GM19193 (cell line): ENCODE measurements around the gene THEM5.

ENCODE experiments used
- POLR2A ChIP-seq: IDR thresholded peaks from 4 replicates; pipeline ENCODE4 v1.6.1; 2011; ENCODE audit not compliant: insufficient read depth, insufficient read length; ENCODE audit errors: extremely low read depth

THEM5 gene

DNA sequence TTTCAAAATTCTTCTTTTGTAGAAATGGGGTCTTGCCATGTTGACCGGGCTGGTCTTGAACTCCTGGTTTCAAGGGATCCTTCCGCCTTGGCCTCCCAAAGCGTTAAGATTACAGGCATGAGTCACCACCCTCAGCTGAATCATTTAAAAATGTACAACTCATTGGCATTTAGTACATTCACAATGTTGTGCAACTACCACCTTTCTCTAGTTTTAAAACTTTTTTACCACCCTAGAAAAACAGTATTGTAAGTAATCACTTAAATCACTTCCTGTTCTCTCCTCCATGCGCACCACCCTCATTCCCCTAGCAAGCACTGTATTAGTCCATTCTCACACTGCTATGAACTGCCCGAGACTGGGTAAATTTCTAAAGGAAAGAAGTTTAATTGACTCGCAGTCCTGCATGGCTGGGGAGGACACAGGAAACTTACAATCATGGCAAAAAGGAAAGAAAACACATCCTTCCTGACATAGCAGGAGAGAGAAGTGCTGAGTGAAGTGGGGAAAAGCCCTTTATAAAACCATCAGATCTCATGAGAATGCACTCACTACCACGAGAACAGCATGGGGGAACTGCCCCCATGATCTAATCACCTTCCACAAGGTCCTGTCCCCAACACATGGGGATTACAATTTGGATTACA, 14.4 kb upstream of the THEM5 start:
- TF ChIP-seq POLR2A = no peak

DNA sequence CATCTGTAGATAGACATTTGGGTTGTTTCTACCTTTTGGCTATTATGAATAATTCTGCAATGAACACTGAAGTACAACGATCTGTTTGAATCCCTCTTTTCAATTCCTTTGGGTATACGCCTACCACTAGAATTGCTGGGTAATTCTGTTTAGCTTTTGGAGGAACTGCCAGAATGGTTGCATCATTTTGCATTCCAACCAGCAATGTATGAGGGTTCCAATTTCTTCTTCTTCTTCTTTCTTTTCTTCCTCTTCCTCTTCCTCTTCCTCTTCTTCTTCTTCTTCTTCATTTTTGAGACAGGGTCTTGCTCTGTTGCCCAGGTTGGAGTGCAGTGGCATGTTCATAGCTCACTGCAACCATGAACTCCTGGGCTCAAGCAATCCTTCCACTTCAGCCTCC, 13.8 kb upstream of the THEM5 start:
- TF ChIP-seq POLR2A = no peak

- no peak for TF ChIP-seq POLR2A
Measured at GRCh38 chr1:151864411-151864810, 10.9 kb upstream of the THEM5 start.

DNA sequence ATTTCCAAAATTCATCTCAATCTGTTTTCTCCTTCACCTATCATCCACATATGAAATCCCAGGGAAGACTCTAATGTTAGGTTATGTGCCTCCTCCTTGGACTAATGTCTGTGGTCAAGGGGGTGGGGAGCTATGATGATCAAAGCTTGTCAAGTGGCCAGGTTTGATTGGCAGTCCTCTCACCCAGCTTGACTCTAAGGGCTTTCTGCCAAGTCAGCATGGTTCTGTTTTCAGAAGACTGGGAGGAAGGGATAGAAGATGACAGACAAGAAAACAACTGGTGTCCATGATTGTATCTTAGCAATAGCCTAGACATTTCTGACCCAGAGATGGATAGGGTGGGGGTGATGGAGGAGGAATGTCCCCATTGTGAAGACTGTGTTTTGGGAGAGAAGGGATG, 9.1 kb upstream of the THEM5 start:
- no peak for TF ChIP-seq POLR2A

GRCh38 chr1:151860504-151861187, 7.1 kb upstream of the THEM5 start:
- TF ChIP-seq POLR2A = no peak

- no peak for TF ChIP-seq POLR2A
Measured at GRCh38 chr1:151859891-151860293, 6.4 kb upstream of the THEM5 start.

DNA sequence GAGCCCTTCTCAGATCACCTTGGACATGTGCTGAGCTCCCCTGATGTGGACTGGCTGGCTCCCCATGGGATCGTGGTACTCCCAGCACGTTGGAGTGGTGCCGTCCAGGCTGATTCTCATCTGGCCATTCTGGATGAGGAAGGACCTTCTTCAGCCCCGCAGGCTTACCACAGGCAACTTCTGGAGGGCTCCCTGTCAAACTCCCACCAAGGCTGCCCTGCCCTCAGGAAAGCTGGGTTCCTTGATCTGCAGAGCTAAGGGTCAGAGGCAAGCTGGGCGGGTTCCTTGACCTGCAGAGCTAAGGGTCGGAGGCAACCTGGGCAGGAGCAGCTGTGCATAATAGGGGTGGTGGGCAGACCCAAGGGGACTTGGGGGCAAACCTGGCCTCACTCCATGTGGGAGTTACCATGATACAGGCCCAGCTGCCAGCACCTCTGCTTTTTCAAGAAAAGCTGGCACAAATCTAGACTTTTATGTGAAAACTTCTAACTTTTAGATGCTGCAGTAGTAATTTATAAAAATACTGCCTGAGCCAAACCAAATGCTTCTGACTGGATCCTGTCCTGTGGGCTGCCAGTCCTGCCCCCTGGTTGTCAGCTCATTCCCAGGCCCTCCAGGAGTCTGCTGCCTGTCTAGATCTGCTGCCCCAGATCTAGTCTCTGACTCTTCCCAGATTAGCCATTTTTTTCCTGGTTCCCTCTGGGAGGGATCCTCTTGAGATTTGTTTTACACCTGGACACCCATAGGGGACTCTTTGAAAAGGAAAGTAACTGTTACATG, 5.6 kb upstream of the THEM5 start:
- TF ChIP-seq POLR2A = no peak

DNA sequence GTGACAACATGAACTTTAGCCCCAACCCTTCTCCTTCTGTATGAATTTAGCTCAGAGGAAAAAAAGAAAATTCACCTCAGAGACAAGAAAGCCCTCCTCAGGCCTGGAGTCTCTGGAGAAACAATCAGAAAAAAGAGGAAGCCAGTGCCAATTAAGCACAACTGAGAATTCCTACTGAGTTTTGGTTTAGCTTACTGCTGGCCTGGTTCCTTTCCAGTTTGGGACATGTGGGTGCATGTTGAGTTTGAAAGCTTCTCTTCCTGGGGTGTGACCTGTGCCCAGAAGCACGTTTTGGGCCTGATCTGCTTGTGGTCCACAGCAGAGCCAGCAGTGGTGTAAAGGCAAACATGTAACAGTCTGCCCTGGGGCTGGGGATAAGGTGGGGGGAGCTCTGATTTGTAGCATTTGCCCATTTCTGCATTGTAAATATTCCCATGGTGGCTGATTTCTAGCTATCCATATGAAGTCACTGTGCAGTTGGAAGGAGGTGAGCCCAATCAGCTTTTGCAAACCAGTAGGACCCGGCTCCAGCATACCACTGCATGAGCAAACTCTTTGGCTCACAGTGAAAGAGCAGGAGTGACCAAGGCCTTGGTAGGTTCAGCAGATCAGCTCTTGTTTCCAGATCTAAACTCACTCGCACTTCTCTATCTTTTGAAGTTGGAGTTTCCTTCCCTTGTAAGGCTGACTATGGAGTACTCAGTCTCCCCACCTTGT, 4.7 kb upstream of the THEM5 start:
- no peak for TF ChIP-seq POLR2A

DNA sequence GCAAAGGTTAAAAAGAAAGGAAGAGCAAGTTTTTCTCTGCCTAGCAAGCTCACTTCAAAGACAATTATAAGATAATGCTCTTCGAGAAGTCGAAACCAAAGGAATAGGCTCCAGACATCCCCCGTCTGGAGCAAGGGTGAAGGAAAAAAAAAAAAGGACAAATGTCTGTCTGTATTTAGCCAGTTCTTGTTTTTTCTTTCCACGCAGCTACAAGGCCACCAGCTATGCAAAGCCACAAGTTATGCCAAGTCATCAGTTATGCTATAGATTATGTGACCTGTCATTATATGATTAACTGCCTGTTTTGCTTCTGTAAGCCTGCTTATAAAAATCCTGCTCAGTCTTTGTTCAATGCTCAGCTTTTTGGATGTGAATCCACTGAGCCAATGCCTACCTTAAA, 2.4 kb upstream of the THEM5 start:
- no peak for TF ChIP-seq POLR2A

- TF ChIP-seq POLR2A = no peak
Measured at GRCh38 chr1:151854658-151855057, 1.1 kb upstream of the THEM5 start.

GRCh38 chr1:151852733-151853132, 779 bp downstream of the THEM5 start:
- no peak for TF ChIP-seq POLR2A

DNA sequence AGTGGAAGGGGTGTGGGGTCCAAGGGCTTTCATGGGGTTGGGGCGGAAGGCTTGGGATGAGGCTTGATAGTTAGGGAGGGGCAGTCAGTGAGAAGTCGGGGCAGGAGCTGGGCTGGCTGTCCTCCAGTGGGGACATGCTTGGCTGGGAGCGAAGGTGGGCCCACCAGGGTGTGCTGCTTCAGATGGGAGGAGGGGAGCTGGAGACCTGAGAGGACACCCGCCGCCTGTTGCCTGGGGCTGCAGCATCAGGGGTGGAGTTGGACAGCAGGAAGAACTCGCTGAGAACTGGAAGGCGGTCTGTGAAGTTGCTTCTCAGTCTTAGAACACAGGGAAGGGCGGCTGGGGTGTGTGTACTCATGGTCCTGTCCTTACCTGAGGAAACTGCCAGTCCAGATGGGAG, 1.6 kb downstream of the THEM5 start:
- TF ChIP-seq POLR2A = no peak

DNA sequence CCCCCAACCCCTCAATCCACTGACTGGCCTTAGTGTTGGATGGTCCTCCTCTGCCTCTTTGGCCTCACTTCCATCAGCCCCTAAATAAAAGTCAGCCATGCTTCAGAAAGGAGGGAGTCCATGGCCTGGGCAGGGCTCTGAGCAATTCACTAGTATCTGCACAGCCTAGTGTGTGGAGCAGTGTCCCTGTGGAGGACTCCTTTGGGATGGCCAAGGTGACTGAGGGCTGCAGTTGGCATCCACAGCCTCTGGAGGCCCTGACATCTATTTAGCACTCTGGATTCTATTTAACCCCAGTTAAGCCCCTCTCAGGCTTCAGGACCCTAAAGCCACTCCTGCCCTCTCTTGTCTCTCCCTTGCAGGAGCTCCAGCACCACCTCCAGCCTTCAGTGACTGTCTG, 3.6 kb downstream of the THEM5 start:
- no peak for TF ChIP-seq POLR2A

DNA sequence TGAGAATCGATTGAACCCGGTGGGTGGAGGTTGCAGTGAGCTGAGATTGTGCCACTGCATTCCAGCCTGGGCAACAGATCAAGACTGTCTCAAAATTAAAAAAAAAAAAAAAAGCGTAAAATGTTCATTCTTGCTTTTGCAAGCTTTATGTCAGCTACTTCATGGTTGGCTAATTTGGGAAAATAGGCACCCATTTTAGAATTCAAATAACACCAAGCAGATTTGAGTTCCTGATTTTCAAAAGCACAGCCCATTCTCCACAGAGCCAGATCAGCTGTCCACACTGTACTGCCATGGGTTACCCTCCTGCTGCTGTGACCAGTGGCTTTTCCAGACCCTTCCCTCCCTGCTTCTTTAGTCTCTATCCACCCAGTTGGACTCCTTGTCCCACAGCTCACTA, 4.4 kb downstream of the THEM5 start:
- no peak for TF ChIP-seq POLR2A

GRCh38 chr1:151847867-151848596, 5.5 kb downstream of the THEM5 start:
- TF ChIP-seq POLR2A = no peak

GRCh38 chr1:151846686-151847237, 6.8 kb downstream of the THEM5 start:
- TF ChIP-seq POLR2A = no peak
